Caco-2 (cell line): Measurements from ENCODE around the gene PHF20. TPM values are rescaled to one million over a fixed set of nuclear protein-coding genes. Genes with fewer than 3 reads are reported as not detected.

Source experiments
- BruUV-seq: library from RNA; stranded (reverse); fragments of 400-500 nt; replicated peaks from 2 replicates; lab custom pipeline; 2021; lab: Mats Ljungman, UMichigan
- CTCF ChIA-PET: fragments of 300-600 bp; sonication (Branson Sonifier 250); formaldehyde crosslinking; loops from one replicate; lab custom pipeline; 2022; ENCODE audit warnings: antibody characterized with exemption; lab: Charles Lee
- POLR2A ChIA-PET: fragments of 300-600 bp; sonication (Branson Sonifier 250); formaldehyde crosslinking; loops from one replicate; lab custom pipeline; 2022; ENCODE audit warnings: antibody characterized with exemption; lab: Charles Lee
- DNase-seq, 2 experiments: peaks; one replicate each; pipeline versions ENCODE4 v3.0.0 to v3.0.0-alpha.2; 2020 to 2022
- H3K27me3 ChIP-seq: replicated peaks from 2 replicates; pipeline ENCODE4 v1.6.0; 2011; ENCODE audit warnings: low read length; ENCODE audit not compliant: control insufficient read depth, insufficient read depth
- H3K36me3 ChIP-seq: 2 replicates; pipeline ENCODE4 v1.5.1; 2011; ENCODE audit warnings: low read length; ENCODE audit not compliant: control insufficient read depth, insufficient read depth
- H3K4me1 ChIP-seq: fragments of 250-450 bp; sonication (Bioruptor Pico); 2 replicates; pipeline ENCODE4 v1.5.1; 2020; ENCODE audit warnings: mild to moderate bottlenecking
- H3K4me3 ChIP-seq: 2 replicates; pipeline ENCODE4 v1.5.1; 2011; ENCODE audit warnings: low read depth, mild to moderate bottlenecking, control low read depth, low read length
- H3K9me3 ChIP-seq: fragments of 250-450 bp; sonication (Bioruptor Pico); 2 replicates; pipeline ENCODE4 v1.5.1; 2020; ENCODE audit warnings: mild to moderate bottlenecking, moderate library complexity
- H3K27ac Mint-ChIP-seq: one replicate; pipeline ENCODE4 v1.8.0; 2022; ENCODE audit warnings: mixed read lengths; ENCODE audit not compliant: unreplicated experiment
- H3K27me3 Mint-ChIP-seq: one replicate; pipeline ENCODE4 v1.8.0; 2022; ENCODE audit warnings: mixed read lengths; ENCODE audit not compliant: insufficient read depth, unreplicated experiment
- H3K36me3 Mint-ChIP-seq: one replicate; pipeline ENCODE4 v1.8.0; 2022; ENCODE audit warnings: mild to moderate bottlenecking, mixed read lengths; ENCODE audit not compliant: insufficient read depth, unreplicated experiment
- H3K4me1 Mint-ChIP-seq: one replicate; pipeline ENCODE4 v1.8.0; 2022; ENCODE audit warnings: low read depth, mixed read lengths; ENCODE audit not compliant: unreplicated experiment
- H3K4me3 Mint-ChIP-seq: one replicate; pipeline ENCODE4 v1.8.0; 2022; ENCODE audit warnings: mild to moderate bottlenecking, moderate library complexity, mixed read lengths; ENCODE audit not compliant: unreplicated experiment
- H3K9me3 Mint-ChIP-seq: one replicate; pipeline ENCODE4 v1.8.0; 2022; ENCODE audit warnings: mixed read lengths; ENCODE audit not compliant: unreplicated experiment
- CTCF ChIP-seq, 2 experiments: fragments of 200-600 bp in 1 of 2; IDR thresholded peaks; 1 replicate in 1 of 2; 2 replicates in 1 of 2; pipeline versions ENCODE4 v1.5.1 to v1.8.0; 2011 to 2022; ENCODE audit warnings: antibody characterized with exemption in 1 of 2, control low read depth in 1 of 2, inconsistent platforms in 1 of 2, low read depth in 1 of 2, low read length in 1 of 2, mild to moderate bottlenecking in 1 of 2, moderate library complexity in 1 of 2; ENCODE audit not compliant: insufficient read depth in 1 of 2, severe bottlenecking in 1 of 2, unreplicated experiment in 1 of 2
- intact Hi-C: fragments of 100-400 bp; cut with micrococcal nuclease; formaldehyde crosslinking; loops from one replicate; pipeline ENCODE4 v1.10.0; 2022; ENCODE audit not compliant: unreplicated experiment
- total RNA-seq: library from RNA; stranded (reverse); gene quantifications from 2 replicates; pipeline ENCODE4 v1.2.3, GENCODE V29; 2022

The PHF20 gene
- total RNA-seq, 1 experiment from 2014 or later: 109 TPM

GRCh38 chr20:35886537-35886936 is 114.7 kb downstream of the PHF20 start:
- Histone ChIP-seq H3K27me3 (no peaks in the 10 kb centered on the region), H3K9me3 (no peaks in the 10 kb centered on the region), H3K36me3 (peaks cover 2% of the 10 kb centered on the region; the same call in 1 of the 2 replicates), H3K4me3 (no peak overlapping the region), H3K4me1 (peaks cover 14% of the 10 kb centered on the region)
- no TSS peak for BruUV-seq
- no peak overlapping the region for H3K4me3 Mint-ChIP-seq
- no peaks in the 10 kb centered on the region for H3K27me3 Mint-ChIP-seq
- no peak overlapping the region for H3K27ac Mint-ChIP-seq
- H3K36me3 Mint-ChIP-seq: peaks cover 34% of the 10 kb centered on the region
- H3K9me3 Mint-ChIP-seq: no peaks in the 10 kb centered on the region
- intact Hi-C loops: no loop called here
- POLR2A ChIA-PET: interaction anchor here (0.9 kb wide), 1 partner anchor 187 kb away, joined by 9 read pairs; the partner anchor contains the start of gene ROMO1
- CTCF ChIA-PET: no interaction called here
- no peak for TF ChIP-seq CTCF (IDR thresholded peaks at IDR 0.05; ENCODE audit: insufficient read depth in 1 of 2, low read depth in 1 of 2, low read length in 1 of 2, severe bottlenecking in 1 of 2, unreplicated experiment in 1 of 2)
- peaks cover 7% of the 10 kb centered on the region for H3K4me1 Mint-ChIP-seq
- DNase-seq: no peak

GRCh38 chr20:35887393-35888064 is 115.7 kb downstream of the PHF20 start:
- Mint-ChIP-seq H3K4me3 (no peak overlapping the region), H3K27me3 (no peaks in the 10 kb centered on the region), H3K36me3 (peaks cover 33% of the 10 kb centered on the region), H3K9me3 (no peaks in the 10 kb centered on the region), H3K4me1 (peaks cover 7% of the 10 kb centered on the region), H3K27ac (no peak overlapping the region)
- Histone ChIP-seq H3K4me1 (peaks cover 14% of the 10 kb centered on the region), H3K27me3 (no peaks in the 10 kb centered on the region), H3K9me3 (no peaks in the 10 kb centered on the region), H3K4me3 (no peak overlapping the region), H3K36me3 (peaks cover 2% of the 10 kb centered on the region; the same call in 1 of the 2 replicates)
- CTCF ChIA-PET: interaction anchor here (0.6 to 0.7 kb wide), 2 partner anchors 286 to 953 kb away, joined by 3 to 4 read pairs; no protein-coding TSS in a partner anchor
- POLR2A ChIA-PET: interaction anchor here (0.9 kb wide), 1 partner anchor 188 kb away, joined by 9 read pairs; the partner anchor contains the start of gene ROMO1
- intact Hi-C loops: no loop called here
- no peak for TF ChIP-seq CTCF (IDR thresholded peaks at IDR 0.05; ENCODE audit: insufficient read depth in 1 of 2, low read depth in 1 of 2, low read length in 1 of 2, severe bottlenecking in 1 of 2, unreplicated experiment in 1 of 2)
- no TSS peak for BruUV-seq
- DNase-seq: no peak

GRCh38 chr20:35888657-35889056 is 116.8 kb downstream of the PHF20 start:
- H3K27ac Mint-ChIP-seq: no peak overlapping the region
- TF ChIP-seq CTCF (IDR thresholded peaks at IDR 0.05; ENCODE audit: insufficient read depth in 1 of 2, low read depth in 1 of 2, low read length in 1 of 2, severe bottlenecking in 1 of 2, unreplicated experiment in 1 of 2): no peak
- POLR2A ChIA-PET: no interaction called here
- H3K27me3 Mint-ChIP-seq: no peaks in the 10 kb centered on the region
- H3K9me3 Mint-ChIP-seq: no peaks in the 10 kb centered on the region
- no peak overlapping the region for H3K4me3 Mint-ChIP-seq
- H3K36me3 ChIP-seq: peaks cover 2% of the 10 kb centered on the region; the same call in 1 of the 2 replicates
- no peak overlapping the region for H3K4me3 ChIP-seq
- CTCF ChIA-PET: no interaction called here
- peaks cover 8% of the 10 kb centered on the region for H3K4me1 ChIP-seq
- DNase-seq: no peak
- H3K36me3 Mint-ChIP-seq: peaks cover 26% of the 10 kb centered on the region
- H3K27me3 ChIP-seq: no peaks in the 10 kb centered on the region
- no TSS peak for BruUV-seq
- peaks cover 6% of the 10 kb centered on the region for H3K4me1 Mint-ChIP-seq
- H3K9me3 ChIP-seq: no peaks in the 10 kb centered on the region
- intact Hi-C loops: no loop called here
